B cell (primary cell): ENCODE results near the gene PLEKHA5. TPM values are rescaled to one million over a fixed set of nuclear protein-coding genes. Genes with fewer than 3 reads are reported as not detected.
A peak's percentile ranks its signal among the peaks of the same experiment; 100 is the strongest.

Experiments
- ATAC-seq: fragments of 200-7000 bp; cut with Tn5 transposase; one replicate; pipeline ENCODE4 v1.10.0; 2021; ENCODE audit warnings: low read depth, mild to moderate bottlenecking, moderate number of reproducible peaks, moderate library complexity
- CTCF ChIA-PET: fragments of 350-600 bp; sonication (Branson Sonifier 250); formaldehyde crosslinking; loops from one replicate; lab custom pipeline; 2021; ENCODE audit warnings: antibody characterized with exemption, inconsistent platforms; lab: Charles Lee
- POLR2A ChIA-PET: fragments of 350-600 bp; sonication (Branson Sonifier 250); formaldehyde crosslinking; loops from one replicate; lab custom pipeline; 2021; ENCODE audit warnings: antibody characterized with exemption; lab: Charles Lee
- DNase-seq: peaks from one replicate; pipeline ENCODE4 v3.0.0; 2013
- H2AFZ ChIP-seq: 2 replicates; pipeline ENCODE4 v1.6.1; 2012; ENCODE audit warnings: mild to moderate bottlenecking, low read depth, low read length; ENCODE audit not compliant: insufficient read depth, poor library complexity, severe bottlenecking
- H3K27ac ChIP-seq, 2 donors: 1 replicate in 1 of 2; 2 replicates in 1 of 2; pipeline ENCODE4 v1.5.1; 2012 to 2013; ENCODE audit warnings: low read length in 2 of 2, mild to moderate bottlenecking in 2 of 2, moderate library complexity in 1 of 2
- H3K27me3 ChIP-seq, 4 experiments: fragments of 200-600 bp in 1 of 4; sonication (generic) in 1 of 4; replicated peaks in 1 of 4; 1 replicate in 2 of 4; 2 replicates in 2 of 4; pipeline versions ENCODE4 v1.6.1 to v1.7.0; 2013 to 2016; ENCODE audit warnings: low read length in 3 of 4, mild to moderate bottlenecking in 2 of 4, mixed read lengths in 1 of 4, moderate library complexity in 1 of 4; ENCODE audit not compliant: insufficient read depth in 4 of 4, control insufficient read depth in 3 of 4; ENCODE audit errors: control extremely low read depth in 1 of 4
- H3K36me3 ChIP-seq, 2 experiments: replicated peaks in 1 of 2; 1 replicate in 1 of 2; 2 replicates in 1 of 2; pipeline versions ENCODE4 v1.6.1 to v1.7.1; 2013; ENCODE audit warnings: low read length in 1 of 2; ENCODE audit not compliant: insufficient read depth in 2 of 2, control insufficient read depth in 1 of 2; ENCODE audit errors: control extremely low read depth in 1 of 2, extremely low read depth in 1 of 2
- H3K4me1 ChIP-seq, 2 donors: fragments of 200-600 bp in 1 of 2; sonication (generic) in 1 of 2; 1 replicate in 1 of 2; 2 replicates in 1 of 2; pipeline versions ENCODE4 v1.5.1 to v1.6.1; 2013 to 2017; ENCODE audit warnings: low read length in 2 of 2; ENCODE audit not compliant: control insufficient read depth in 2 of 2, insufficient read depth in 2 of 2
- H3K4me2 ChIP-seq: replicated peaks from 2 replicates; pipeline ENCODE3; 2012; ENCODE audit warnings: mild to moderate bottlenecking, low read depth, low read length; ENCODE audit not compliant: poor library complexity, severe bottlenecking
- H3K4me3 ChIP-seq, 5 experiments: fragments of 200-600 bp in 1 of 5; sonication (generic) in 1 of 5; 1 replicate in 3 of 5; 2 replicates in 2 of 5; pipeline versions ENCODE4 v1.5.1 to v1.7.0; 2011 to 2016; ENCODE audit warnings: low read length in 4 of 5, mild to moderate bottlenecking in 4 of 5, low read depth in 2 of 5, control low read depth in 1 of 5, moderate library complexity in 1 of 5; ENCODE audit not compliant: insufficient read depth in 1 of 5; ENCODE audit errors: control extremely low read depth in 1 of 5, extremely low read depth in 1 of 5
- H3K79me2 ChIP-seq: fragments of 200-600 bp; sonication (generic); one replicate; pipeline ENCODE4 v1.6.0; 2016; ENCODE audit warnings: low read length; ENCODE audit not compliant: control insufficient read depth, insufficient read depth
- H3K9ac ChIP-seq: fragments of 200-600 bp; sonication (generic); 2 replicates; pipeline ENCODE4 v1.6.1; 2017; ENCODE audit warnings: mild to moderate bottlenecking, low read length, moderate library complexity
- H3K9me3 ChIP-seq, 3 donors: one replicate each; pipeline versions ENCODE4 v1.6.1 to v1.7.1; 2013; ENCODE audit warnings: low read length in 2 of 3; ENCODE audit not compliant: control insufficient read depth in 2 of 3, insufficient read depth in 1 of 3; ENCODE audit errors: control extremely low read depth in 1 of 3
- H4K20me1 ChIP-seq: 2 replicates; pipeline ENCODE4 v1.6.0; 2012; ENCODE audit warnings: mild to moderate bottlenecking, low read length; ENCODE audit not compliant: insufficient read depth, control insufficient read depth, poor library complexity, severe bottlenecking
- H3K27ac Mint-ChIP-seq: one replicate; pipeline ENCODE4 v1.8.0; 2021; ENCODE audit warnings: mixed read lengths
- H3K27me3 Mint-ChIP-seq: one replicate; pipeline ENCODE4 v1.8.0; 2021; ENCODE audit warnings: mixed read lengths
- H3K4me1 Mint-ChIP-seq: one replicate; pipeline ENCODE4 v1.8.0; 2021; ENCODE audit warnings: mixed read lengths
- H3K4me3 Mint-ChIP-seq: one replicate; pipeline ENCODE4 v1.8.0; 2021; ENCODE audit warnings: mixed read lengths
- H3K9me3 Mint-ChIP-seq: one replicate; pipeline ENCODE4 v1.8.0; 2022; ENCODE audit warnings: mixed read lengths; ENCODE audit not compliant: insufficient read depth
- EZH2 ChIP-seq: IDR thresholded peaks from 2 replicates; pipeline ENCODE4 v1.6.1; 2012; ENCODE audit warnings: borderline replicate concordance, low read depth, mild to moderate bottlenecking, moderate library complexity, low read length; ENCODE audit not compliant: insufficient read depth, poor library complexity, severe bottlenecking
- WGBS: methylation state at CpG from one replicate; pipeline ENCODE4 v1.1.5; 2013; ENCODE audit warnings: missing lambda C conversion rate; ENCODE audit not compliant: insufficient coverage; 5-methylcytosine and 5-hydroxymethylcytosine counted together
- intact Hi-C: fragments of 100-400 bp; cut with micrococcal nuclease; formaldehyde crosslinking; loops from one replicate; pipeline ENCODE4 v1.10.0; 2022
- polyA plus RNA-seq: library from polyadenylated mRNA; depleted of rRNA; stranded (reverse); fragments of >200 nt; gene quantifications from 2 replicates; pipeline ENCODE4 v1.2.3, GENCODE V29; 2012
- total RNA-seq, 2 donors: library from RNA; stranded (reverse); fragments of 120-200 nt in 1 of 2; gene quantifications; 1 replicate in 1 of 2; 2 replicates in 1 of 2; pipeline versions ENCODE4 v1.2.3 to v1.2.4, GENCODE V29; 2013 to 2022
- TF ChIP-seq, protein P1 (sequence below): fragments of 200-600 bp; IDR thresholded peaks from one replicate; pipeline ENCODE4 v1.8.0; 2022; ENCODE audit warnings: antibody characterized with exemption, mild to moderate bottlenecking

The PLEKHA5 gene
- total and polyA plus RNA-seq, 2 donors (not counting 1 experiment from before 2014, with no cell fraction given), result 0.03 to 0.22 TPM

DNA sequence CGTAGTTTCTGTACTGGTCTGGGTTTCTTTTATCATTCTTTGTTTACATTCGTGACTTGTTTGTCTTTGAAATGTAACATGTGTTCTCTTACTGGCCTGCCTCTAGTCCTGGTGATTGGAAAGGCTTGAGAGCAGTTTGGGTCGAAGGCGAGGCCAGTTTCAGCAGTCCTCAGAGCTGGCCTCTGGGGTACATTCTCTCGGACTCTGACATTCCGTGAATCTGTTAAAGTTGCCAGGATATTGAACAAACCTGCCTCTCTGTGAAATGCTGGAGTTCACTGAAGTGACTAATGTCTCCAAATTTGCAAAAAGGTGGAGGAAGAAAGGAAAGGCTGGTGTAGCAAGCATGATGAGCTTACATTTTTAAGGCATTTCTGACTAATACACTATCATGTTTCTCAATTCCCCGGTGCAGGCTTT, 1.5 kb downstream of the PLEKHA5 start:
- Mint-ChIP-seq H3K4me3 (peak overlapping the region; percentile 80), H3K27me3 (peaks cover 46% of the 10 kb centered on the region), H3K9me3 (peaks cover 11% of the 10 kb centered on the region), H3K27ac (no peak overlapping the region), H3K4me1 (peaks cover 13% of the 10 kb centered on the region)
- H3K4me2 ChIP-seq, result peak overlapping the region; percentile 80
- TF ChIP-seq, protein P1, sequence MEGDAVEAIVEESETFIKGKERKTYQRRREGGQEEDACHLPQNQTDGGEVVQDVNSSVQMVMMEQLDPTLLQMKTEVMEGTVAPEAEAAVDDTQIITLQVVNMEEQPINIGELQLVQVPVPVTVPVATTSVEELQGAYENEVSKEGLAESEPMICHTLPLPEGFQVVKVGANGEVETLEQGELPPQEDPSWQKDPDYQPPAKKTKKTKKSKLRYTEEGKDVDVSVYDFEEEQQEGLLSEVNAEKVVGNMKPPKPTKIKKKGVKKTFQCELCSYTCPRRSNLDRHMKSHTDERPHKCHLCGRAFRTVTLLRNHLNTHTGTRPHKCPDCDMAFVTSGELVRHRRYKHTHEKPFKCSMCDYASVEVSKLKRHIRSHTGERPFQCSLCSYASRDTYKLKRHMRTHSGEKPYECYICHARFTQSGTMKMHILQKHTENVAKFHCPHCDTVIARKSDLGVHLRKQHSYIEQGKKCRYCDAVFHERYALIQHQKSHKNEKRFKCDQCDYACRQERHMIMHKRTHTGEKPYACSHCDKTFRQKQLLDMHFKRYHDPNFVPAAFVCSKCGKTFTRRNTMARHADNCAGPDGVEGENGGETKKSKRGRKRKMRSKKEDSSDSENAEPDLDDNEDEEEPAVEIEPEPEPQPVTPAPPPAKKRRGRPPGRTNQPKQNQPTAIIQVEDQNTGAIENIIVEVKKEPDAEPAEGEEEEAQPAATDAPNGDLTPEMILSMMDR, result no peak
- no peak for TF ChIP-seq EZH2
- no peak for ATAC-seq
- DNase-seq, result no peak
- H3K9me3 ChIP-seq, result peaks cover 4 to 8% (median 6%) of the 10 kb centered on the region in 3 donors
- CTCF ChIA-PET, result no interaction called here
- intact Hi-C loops, result no loop called here
- POLR2A ChIA-PET, result no interaction called here
- H3K4me1 ChIP-seq, result peaks cover 13 to 14% of the 10 kb centered on the region in 2 donors
- H3K36me3 ChIP-seq, result no peaks in the 10 kb centered on the region
- H3K27me3 ChIP-seq, result peaks cover 0 to 20% (median 15%) of the 10 kb centered on the region in 4 experiments
- H3K4me3 ChIP-seq, result peak overlapping the region; percentile 29 to 56 (median 42)
- H3K27ac ChIP-seq, result no peak overlapping the region
- H3K79me2 ChIP-seq, result no peaks in the 10 kb centered on the region
- peak overlapping the region; percentile 65 for H2AFZ ChIP-seq
- H4K20me1 ChIP-seq, result no peaks in the 10 kb centered on the region
- peak overlapping the region; percentile 50 for H3K9ac ChIP-seq
- WGBS, result 14% methylated on average over 6 of the region's 7 CpGs

DNA sequence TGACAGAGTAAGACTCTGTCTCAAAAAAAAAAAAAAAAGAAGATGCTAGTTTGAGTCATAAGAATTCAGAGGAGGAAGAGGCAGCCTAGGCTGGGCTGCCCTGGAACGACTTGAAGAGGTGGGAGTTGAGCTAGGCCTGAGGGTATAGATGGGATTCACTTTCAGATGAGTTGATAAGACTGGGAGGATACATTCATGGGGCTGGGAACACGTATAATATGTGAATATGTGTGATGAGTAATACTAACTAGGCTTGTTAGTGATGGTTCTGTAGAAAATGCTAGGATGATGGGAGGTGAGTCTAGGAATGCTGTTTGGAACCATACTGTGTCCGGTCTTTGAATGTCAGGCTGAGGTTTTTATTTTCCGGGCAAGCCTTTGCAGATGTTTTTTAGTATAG, 9.0 kb downstream of the PLEKHA5 start:
- H3K27ac Mint-ChIP-seq, result no peak overlapping the region
- Histone ChIP-seq H3K9me3 (no peaks in the 10 kb centered on the region), H3K27ac (no peak overlapping the region), H3K9ac (no peak overlapping the region), H3K27me3 (peaks cover 0 to 4% (median 0%) of the 10 kb centered on the region in 4 experiments), H3K79me2 (no peaks in the 10 kb centered on the region), H3K4me2 (no peak overlapping the region), H4K20me1 (no peaks in the 10 kb centered on the region), H3K4me1 (no peaks in the 10 kb centered on the region), H2AFZ (no peak overlapping the region), H3K4me3 (no peak overlapping the region), H3K36me3 (no peaks in the 10 kb centered on the region)
- peaks cover 2% of the 10 kb centered on the region for H3K27me3 Mint-ChIP-seq
- ChIA-PET POLR2A (no interaction called here), CTCF (no interaction called here)
- intact Hi-C loops, result no loop called here
- TF ChIP-seq EZH2, result no peak
- TF ChIP-seq, protein P1, result no peak
- WGBS, result 84% methylated on average over 4 of the region's 4 CpGs
- no peak for DNase-seq
- no peaks in the 10 kb centered on the region for H3K4me1 Mint-ChIP-seq
- no peak for ATAC-seq
- H3K9me3 Mint-ChIP-seq, result no peaks in the 10 kb centered on the region
- no peak overlapping the region for H3K4me3 Mint-ChIP-seq
